K562 (cell line): Measurements from ENCODE around the gene GPX2. TPM values are rescaled to one million over a fixed set of nuclear protein-coding genes. Genes with fewer than 3 reads are reported as not detected.

Experiments used
- DACH1 ChIP-seq: fragments of 450-650 bp; IDR thresholded peaks from 2 replicates; pipeline ENCODE4 v1.6.1; 2018; ENCODE audit not compliant: partially characterized antibody
- HBP1 ChIP-seq: fragments of 450-650 bp; formaldehyde crosslinking; IDR thresholded peaks from 2 replicates; pipeline ENCODE4 v1.4.0; 2022; ENCODE audit warnings: missing genetic modification characterization
- NFIX ChIP-seq: fragments of 250-450 bp; sonication (Bioruptor Pico); IDR thresholded peaks from 2 replicates; pipeline ENCODE4 v1.4.0; 2020; ENCODE audit warnings: low read depth, mild to moderate bottlenecking, moderate library complexity
- REST ChIP-seq, 2 experiments: fragments of 450-650 bp; formaldehyde crosslinking in 1 of 2; IDR thresholded peaks; 2 replicates each; pipeline versions ENCODE4 v1.4.0 to v1.6.1; 2014 to 2020; ENCODE audit warnings: mild to moderate bottlenecking in 2 of 2, borderline replicate concordance in 1 of 2, low read depth in 1 of 2
- TCFL5 ChIP-seq: fragments of 250-450 bp; sonication (Bioruptor Pico); conservative IDR thresholded peaks from 2 replicates; pipeline ENCODE4 v1.6.1; 2021; ENCODE audit warnings: mild to moderate bottlenecking, moderate library complexity, matching md5 sums
- ZBTB1 ChIP-seq: sonication (generic); formaldehyde crosslinking; IDR thresholded peaks from 2 replicates; pipeline ENCODE4 v1.8.1; 2023; ENCODE audit warnings: missing genetic modification reagents, low read depth, mild to moderate bottlenecking, borderline replicate concordance
- ZBTB26 ChIP-seq: fragments of 450-650 bp; formaldehyde crosslinking; IDR thresholded peaks from 2 replicates; pipeline ENCODE4 v1.4.0; 2022; ENCODE audit warnings: missing genetic modification characterization
- ZBTB7A ChIP-seq: IDR thresholded peaks from 2 replicates; pipeline ENCODE4 v1.6.1; 2011; ENCODE audit warnings: low read depth, mild to moderate bottlenecking, low read length, moderate library complexity, borderline replicate concordance; ENCODE audit not compliant: control insufficient read depth
- ZC3H8 ChIP-seq: fragments of 450-650 bp; IDR thresholded peaks from 2 replicates; pipeline ENCODE4 v1.6.1; 2017
- polyA plus RNA-seq, 8 experiments: library from polyadenylated mRNA; depleted of rRNA in 4 of 8; stranded (reverse) in 5 of 8; unstranded in 3 of 8; fragments of >200 nt; fragmentation: Nextera tagmentation in 2 of 8; fragmentation: Illumina TruSeq in 1 of 8; extraction: Ambion mirVana in 2 of 8; extraction: Trizol in 1 of 8; gene quantifications; 2 replicates each; pipeline versions ENCODE4 v1.2.1 to v1.2.3, GENCODE V29; 2011 to 2014; ENCODE audit warnings: inconsistent platforms in 1 of 8, missing spikeins in 1 of 8
- total RNA-seq, 7 experiments: library from RNA; depleted of rRNA in 6 of 7; stranded (reverse); fragments of >200 nt in 6 of 7; fragmentation: Illumina TruSeq in 2 of 7; extraction: Trizol in 2 of 7; gene quantifications; 2 replicates each; pipeline versions ENCODE4 v1.2.1 to v1.2.3, GENCODE V29; 2011 to 2021; ENCODE audit warnings: low replicate concordance in 1 of 7
- TF ChIP-seq, protein P1 (sequence below): fragments of 450-650 bp; formaldehyde crosslinking; IDR thresholded peaks from 2 replicates; pipeline ENCODE4 v1.4.0; 2020; ENCODE audit warnings: mild to moderate bottlenecking, moderate library complexity

GPX2 gene
- total and polyA plus RNA-seq, 9 of the 15 experiments (the other 6 are each of a cell fraction or from before 2014, with no cell fraction given), result 0.24 TPM; not detected in 8

GRCh38 chr14:64986648-64987437 lies 44.3 kb upstream of the GPX2 start, which contains the start of gene FNTB (continued):
- TF ChIP-seq REST (IDR thresholded peaks at IDR 0.05; ENCODE audit: borderline replicate concordance) (peak; percentile 72), REST (CRISPR knock-in tag; IDR thresholded peaks at IDR 0.05; ENCODE audit: low read depth) (no peak), ZBTB26 (CRISPR knock-in tag) (no peak), ZBTB1 (CRISPR knock-in tag) (no peak), NFIX (CRISPR knock-in tag) (no peak), HBP1 (CRISPR knock-in tag) (no peak), ZC3H8 (no peak), ZBTB7A (no peak), TCFL5 (CRISPR knock-in tag) (no peak), DACH1 (no peak)
- TF ChIP-seq, protein P1, sequence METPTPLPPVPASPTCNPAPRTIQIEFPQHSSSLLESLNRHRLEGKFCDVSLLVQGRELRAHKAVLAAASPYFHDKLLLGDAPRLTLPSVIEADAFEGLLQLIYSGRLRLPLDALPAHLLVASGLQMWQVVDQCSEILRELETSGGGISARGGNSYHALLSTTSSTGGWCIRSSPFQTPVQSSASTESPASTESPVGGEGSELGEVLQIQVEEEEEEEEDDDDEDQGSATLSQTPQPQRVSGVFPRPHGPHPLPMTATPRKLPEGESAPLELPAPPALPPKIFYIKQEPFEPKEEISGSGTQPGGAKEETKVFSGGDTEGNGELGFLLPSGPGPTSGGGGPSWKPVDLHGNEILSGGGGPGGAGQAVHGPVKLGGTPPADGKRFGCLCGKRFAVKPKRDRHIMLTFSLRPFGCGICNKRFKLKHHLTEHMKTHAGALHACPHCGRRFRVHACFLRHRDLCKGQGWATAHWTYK (CRISPR knock-in tag), result 0 out of 2 replicates have a peak, but pooled peaks have one; percentile 23
